Cortex of kidney (tissue), 1 donor: ENCODE measurements around the gene RIN3.
"Not testable (repeated sequence)": the region's sequence is repeated elsewhere in the genome, so short reads cannot be mapped to it uniquely, and the experiment has no call there.

Experiments
- DNase-seq: peaks from one replicate; lab custom pipeline; 2025; lab: John Stamatoyannopoulos, UW

The RIN3 gene

GRCh38 chr14:92665661-92666110 is 152.1 kb downstream of the RIN3 start:
- no peak for DNase-seq

DNA sequence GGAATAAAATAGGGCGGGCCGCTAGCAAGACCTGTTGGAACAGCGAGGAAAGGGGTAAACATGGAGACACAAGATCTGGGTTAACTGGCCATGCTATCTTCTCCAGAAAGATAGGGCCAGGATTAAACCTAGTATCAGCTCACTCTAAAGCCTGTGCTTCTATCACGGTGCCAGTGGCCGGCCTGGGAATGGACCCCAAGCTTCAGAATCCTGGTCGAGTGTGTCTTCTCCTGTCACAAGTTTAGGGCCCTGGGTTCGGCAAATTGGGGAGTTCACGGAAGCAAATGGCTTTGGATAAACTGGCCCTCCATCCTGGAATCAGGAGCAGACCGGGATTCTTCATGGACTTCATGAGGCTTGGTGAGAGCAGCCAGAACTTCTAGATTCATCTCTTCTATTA is 152.7 kb downstream of the RIN3 start:
- no peak for DNase-seq

DNA sequence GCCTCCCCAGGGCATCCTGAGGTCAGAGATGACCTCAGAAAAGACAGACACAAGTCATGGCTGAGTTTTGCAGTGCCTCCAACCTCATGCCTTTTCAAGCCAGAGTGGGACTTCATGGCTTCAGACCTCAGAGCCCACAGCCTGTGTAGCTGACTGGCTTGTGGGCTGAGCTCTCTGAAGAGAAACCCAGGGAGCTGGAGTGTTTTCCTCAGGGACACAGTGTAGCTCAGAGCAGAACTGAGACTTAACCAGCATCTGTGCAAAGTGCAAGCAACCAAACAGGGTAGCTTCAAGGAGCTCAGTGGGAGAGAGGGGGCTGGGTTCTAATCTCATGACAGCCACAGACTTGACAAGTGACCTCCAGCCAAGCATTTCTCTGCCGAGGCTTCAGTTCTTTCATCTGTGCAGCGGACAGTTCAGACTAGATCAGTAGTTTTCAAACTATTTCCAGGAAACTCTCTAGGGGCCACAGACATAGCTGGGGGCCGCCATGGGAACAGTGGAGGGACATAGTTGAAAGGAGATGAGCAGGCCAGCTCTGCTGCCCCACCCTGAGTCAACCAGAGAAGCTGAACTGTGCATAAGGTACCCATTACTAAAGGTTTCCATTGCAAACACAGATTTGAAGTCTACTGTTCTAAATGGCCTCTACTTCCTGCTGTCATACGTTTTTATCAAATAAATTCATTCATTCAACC is 154.8 kb downstream of the RIN3 start:
- no peak for DNase-seq

DNA sequence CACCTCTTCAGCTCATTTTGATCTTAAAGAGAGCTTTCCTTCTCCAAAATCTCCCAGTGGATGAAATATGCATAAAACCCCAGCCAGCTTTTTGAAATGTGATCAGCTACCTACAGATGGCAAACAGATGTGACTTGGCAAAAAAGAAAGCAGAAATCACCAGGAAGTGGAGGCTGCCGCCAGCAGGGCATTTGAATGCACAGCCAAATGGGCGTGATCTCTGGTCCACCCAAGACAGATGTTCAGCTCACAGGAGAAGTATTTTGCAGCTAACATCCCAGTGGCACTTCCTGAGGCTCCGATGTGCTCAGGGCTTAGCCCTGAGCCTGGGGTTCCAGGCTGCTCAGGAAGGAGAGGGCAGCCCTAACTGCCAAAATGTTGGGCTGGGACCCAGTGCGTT is 156.6 kb downstream of the RIN3 start:
- DNase-seq, result no peak

DNA sequence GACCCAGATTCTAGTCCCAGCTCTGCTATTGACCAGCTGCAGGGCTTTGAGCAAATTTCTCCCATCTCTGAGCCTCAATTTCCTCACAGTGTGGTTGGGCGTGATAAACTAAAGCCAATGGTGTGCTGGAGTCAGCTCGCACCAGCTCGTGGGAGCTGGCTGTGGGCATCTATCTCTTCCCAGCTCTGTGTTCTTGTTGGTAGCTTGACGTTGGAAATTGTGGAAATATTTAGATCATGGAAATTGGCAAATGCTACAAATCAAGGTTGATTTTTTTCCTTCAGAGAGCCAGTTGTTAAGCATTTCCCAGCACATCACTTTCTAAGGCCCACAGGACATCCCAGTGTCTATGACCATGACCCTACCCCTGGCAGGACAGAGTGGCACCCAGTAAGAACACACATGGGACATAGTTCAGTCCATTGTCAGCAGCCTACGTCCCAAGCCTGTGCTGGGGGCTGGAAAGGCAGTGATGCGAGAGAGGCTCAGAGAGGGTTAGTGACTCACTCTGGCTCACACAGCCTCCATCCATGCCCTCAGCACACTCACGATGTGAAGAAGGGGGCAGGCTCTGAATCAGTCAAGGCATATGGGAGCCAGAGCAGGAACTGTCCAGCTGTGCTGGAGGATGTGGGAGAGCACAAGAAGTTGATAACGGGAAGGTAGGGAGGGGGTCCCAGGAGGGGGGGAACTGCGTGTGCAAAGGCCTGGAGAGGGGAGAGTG is 157.2 kb downstream of the RIN3 start:
- DNase-seq, result no peak

GRCh38 chr14:92673601-92674150 is 160.1 kb downstream of the RIN3 start:
- DNase-seq, result no peak

- no peak for DNase-seq
These were observed 161.8 kb downstream of the RIN3 start for GRCh38 chr14:92675421-92675820.

DNA sequence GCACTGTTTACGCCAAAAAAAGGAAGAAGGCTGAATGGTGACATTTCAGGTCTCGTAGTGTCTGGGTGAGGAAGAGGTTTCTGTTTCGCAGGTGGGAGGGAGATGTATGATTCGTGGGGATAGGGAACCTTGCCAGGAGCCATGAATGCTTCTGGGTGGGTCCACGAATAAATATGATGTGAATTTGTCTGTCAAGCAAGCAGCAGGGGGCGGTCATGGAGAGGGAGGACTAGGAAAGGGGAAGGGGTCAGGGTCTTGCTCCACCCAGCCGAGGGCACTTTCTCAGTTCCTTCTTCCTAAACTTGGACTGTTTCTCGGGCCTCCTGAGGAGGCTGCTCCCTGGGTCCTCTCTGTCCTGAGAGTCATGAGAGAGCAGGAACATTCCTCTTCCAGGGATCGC is 162.4 kb downstream of the RIN3 start:
- no peak for DNase-seq

GRCh38 chr14:92676403-92677086 is 163.0 kb downstream of the RIN3 start:
- DNase-seq, result no peak

DNA sequence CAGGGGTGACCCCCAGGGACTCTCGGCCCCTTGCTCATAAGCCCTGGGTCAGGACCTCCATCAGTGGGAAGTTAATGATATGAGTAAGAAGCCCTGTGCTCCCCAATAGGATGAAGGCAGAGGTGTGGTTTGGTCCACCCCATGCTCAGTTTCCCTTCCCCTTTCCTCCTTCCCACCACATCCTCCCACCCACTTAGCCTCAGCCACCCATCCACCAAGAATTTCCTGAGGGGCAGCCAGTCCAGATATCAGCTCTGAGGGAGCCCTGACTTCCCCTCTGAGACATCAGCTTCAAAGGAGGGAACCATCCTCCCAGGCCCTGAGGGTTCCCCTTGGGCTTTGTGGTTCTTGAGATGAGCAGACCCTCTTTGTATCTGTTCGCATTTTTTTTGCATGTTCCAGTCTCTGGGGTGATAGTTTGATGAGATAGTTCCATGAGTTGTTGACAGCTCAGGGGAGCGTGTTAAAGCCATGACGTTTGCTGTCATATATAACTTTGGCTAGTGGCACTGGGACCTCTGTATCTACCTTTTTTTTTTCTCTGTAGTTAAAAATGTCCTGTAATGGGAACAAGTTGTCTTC is 163.6 kb downstream of the RIN3 start:
- no peak for DNase-seq

DNA sequence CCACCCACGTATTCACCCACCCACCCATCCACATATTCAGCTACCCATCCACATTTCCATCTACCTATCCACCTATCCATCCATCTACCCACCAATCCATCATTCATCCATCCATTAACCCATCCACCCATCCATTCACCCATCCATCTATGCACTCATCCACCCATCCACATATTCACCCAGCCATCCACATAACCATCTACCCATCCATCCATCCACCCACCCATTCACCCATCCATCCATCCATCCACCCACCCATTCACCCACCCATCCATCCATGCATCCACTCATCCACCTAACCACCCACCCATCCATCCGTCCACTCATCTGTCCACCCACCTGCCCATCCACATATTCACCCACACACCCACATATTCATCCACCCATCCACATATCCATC is 164.4 kb downstream of the RIN3 start:
- no peak for DNase-seq

DNA sequence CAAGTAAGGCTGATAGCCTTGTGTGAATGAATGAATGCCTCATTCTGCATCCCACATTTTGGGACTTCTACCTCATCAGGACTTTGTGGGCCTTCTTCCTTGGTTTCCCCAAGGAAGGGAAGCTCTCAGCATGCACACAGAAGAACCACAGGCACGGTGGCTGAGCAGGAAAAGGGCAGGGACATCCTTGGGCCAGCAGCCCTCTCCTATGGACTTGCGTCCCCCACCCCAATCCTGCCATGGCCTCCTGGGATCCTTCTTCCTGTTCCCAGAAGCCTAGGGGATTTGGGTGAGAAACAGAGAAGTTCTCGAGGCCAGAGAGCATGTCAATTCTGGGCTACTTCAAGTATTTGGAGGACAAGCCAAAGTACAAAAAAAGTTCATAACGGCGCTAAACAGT is 165.2 kb downstream of the RIN3 start:
- no peak for DNase-seq

GRCh38 chr14:92679246-92679645 is 165.7 kb downstream of the RIN3 start:
- DNase-seq, result no peak

- DNase-seq, result not testable (repeated sequence)
These were observed 166.7 kb downstream of the RIN3 start for GRCh38 chr14:92680330-92680729.

GRCh38 chr14:92680781-92681650 is 167.4 kb downstream of the RIN3 start:
- DNase-seq, result no peak

DNA sequence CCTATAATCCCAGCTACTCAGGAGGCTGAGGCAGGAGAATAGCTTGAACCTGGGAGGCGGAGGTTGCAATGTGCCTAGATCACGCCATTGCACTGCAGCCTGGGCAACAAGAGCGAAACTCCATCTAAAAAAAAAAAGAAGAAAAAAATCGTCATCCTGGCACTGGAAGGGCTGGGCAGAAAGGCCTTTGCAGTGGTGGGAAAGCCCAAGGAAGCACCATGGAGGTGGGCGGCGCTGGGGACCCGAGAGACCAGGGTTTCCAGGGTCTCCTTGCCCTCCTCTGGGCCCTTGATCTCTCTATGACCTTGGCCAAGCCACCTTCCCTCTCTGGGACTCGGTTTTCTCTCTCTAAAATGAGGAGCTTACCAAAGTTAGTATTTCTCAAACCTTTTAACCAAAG is 169.5 kb downstream of the RIN3 start:
- no peak for DNase-seq

DNA sequence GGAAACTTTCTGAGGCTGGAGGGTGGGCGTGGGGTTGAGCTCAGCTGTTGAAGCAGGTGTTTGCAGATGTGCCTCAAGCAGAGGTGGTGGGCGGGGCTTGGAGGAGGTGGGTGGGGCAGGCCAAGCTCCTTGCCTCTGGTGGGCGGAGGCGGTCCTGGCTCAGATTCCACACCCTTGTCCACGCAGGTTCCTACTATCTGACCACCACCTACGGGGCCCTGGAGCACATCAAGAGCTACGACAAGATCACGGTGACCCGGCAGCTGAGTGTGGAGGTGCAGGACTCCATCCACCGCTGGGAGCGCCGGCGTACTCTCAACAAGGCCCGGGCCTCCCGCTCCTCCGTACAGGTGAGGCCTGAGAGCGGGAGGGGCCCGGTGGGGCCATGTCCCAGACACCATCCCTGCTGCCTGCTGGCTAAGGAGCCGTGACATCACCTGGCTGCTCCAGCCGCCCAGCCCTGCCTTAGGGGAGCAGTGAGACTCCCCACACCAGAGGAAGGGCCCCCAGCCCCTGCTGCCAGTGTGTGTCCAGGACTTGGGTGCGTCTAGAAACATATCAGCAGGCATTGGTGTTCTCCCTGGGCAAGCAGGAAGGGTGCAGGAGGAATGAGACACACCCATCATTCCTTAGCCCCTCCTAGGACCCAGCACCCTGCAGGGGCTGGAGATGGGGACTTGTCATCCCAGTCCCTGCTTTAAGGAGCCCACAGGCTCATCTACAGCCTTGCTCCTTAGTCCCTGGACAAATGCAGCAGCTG is 171.4 kb downstream of the RIN3 start:
- no peak for DNase-seq

DNA sequence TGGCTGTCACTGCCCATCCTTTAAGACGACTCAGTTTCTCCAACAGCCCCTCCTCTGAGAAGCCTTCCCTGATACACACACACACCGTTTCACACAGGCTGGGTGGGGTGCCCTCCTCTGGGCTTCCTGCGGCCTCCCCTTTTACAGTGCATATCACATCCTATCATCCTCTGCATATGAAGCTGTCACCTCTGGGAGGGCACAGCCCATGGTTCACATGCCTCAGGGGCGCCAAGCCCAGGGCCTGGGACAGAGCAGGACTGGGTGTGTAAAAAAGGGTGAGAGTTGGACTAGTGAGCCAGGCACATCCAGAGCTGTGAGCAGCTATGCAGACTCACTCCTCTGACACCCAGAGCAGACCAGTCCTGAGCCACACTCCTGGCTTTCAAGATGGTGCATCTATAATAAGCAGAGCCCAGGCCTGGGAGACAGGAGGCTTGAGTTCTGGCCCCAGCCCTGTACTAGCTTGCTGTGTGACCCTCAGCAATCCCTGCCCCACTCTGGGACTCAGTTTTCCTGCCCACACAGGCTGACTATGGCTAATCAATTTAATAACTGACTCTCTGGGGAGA is 172.3 kb downstream of the RIN3 start:
- DNase-seq, result no peak

DNA sequence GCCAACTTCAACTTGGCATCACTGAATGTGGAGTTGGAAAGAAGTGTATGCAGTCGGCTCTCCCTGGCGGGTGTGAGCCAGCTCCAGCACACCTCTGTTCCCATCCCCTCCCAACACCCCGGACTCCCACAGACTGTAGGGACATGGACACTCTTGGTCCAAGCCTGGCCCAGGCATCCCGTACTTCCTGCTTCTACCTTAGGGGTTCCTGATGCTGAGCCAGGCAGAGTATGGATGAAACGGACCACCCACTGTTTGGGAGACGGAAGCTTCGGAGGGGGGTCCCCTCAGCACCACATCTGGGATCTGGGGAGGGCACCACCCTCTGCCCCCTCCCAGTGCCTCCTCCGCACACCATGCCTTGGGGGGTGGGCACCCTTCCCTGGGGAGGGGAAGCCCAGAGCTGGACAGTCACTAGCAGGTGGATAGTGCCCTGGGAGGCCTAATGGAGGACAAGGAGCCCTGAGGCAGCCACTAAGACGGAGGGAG is 172.9 kb downstream of the RIN3 start:
- DNase-seq, result no peak

DNA sequence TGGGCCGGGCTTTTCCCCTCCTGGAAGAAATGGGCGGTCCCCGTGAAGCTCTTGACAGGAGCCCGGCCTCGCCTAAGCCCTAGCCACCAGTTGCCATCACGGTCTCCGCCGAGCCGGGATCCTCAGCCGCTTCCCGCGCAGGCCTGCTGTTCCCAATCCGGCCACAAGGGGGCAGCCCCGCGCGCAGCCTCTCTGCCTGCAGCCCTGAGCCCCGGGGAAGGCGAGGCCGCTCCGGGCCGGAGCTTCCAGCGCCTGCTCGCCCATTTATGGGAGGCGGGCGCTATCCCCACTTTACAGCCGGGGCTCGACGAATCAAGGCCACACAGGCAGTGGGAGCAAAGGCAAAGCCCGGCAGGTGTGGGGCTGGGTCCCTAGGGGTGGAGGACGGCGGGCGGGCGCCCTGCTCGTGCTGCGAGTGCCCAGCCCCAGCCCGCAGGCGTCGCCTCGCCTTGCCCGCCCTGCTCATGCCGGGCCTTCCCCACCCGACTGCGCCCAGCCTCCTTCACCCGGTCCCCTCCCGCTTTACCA is 173.4 kb downstream of the RIN3 start:
- no peak for DNase-seq
